Activated CD8-positive, alpha-beta memory T cell treated with anti-CD3 and anti-CD28 coated beads, Interleukin-2, amount 50 U/mL, for 24 hours (primary cell): ENCODE results near the gene PPP2R5E.

Source experiments
- DNase-seq: peaks from one replicate; pipeline ENCODE4 v3.0.0-alpha.2; 2020; ENCODE audit errors: extremely low read depth

The PPP2R5E gene

DNA sequence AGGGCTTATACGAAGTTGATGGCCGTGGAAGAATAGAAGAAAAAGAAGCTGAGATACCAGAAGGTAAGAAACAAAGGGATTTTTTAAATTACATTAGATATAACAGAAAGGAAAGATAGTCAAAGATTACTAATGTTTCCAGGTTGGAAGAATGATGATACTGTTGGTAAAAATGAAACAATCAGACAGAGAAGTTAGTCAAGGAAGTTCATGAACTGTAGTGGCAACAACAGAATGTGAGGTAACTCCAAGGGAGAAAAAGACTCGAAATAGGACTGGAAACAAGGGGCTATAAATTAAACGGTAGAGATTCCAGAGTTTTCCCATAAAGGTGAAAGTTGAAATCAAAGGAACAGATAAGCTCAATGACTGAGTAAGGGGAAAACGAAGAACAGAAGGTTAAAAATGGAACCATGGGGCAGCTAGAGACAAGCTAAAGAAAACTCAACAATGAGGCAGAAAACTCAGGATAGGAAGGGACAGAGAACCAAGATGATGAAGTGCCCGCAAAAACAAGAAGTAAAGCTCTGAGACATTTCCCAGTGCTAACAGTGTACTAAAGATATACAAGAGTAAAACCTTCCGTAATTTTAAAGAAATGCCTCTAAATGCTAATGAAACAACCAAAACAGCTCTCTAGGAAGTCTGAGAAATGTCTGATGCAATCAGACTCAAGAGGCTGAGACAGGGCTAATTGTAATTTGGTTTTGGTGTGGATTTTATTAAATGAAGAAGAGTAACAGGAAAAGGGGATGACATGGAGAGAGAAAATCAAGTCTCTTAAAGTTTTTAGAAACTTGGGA lies 70.0 kb downstream of the PPP2R5E start:
- DNase-seq = no peak

DNA sequence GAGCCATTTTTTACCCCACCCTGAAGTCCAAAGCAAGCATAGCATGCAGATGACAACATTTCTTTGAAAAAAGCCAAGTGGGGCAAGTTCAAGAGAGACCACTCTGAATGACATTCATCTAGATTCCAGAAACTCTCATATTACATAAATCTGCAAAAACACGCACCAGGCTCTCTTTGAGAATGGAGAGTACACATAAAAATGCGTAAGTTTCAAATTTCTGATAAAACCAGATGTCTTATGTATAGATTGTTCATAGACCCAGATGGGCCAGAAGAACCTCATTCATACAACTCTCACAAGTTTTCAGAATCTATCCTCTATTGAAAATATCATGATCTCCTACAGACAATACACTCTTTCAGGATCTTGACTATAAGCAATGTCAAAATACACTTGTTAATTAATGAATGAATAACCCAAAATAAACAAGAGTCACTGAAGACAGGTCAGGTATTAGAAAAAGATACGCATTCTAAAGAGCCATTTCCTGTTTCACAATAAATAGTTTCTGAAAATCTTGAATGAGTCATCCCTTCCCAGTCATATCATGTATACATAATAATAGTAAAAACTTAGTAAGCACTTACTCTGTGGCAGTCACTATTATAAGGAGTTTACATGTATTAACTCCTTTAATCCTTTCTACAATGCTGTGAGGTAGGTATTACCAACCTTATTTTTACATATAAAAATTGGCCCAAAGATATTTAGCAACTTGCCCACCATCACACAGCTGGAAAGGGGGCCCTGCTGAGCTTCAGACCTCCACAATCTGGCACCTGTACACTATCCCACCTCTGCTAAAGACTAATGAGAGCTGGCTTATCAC lies 72.0 kb downstream of the PPP2R5E start:
- DNase-seq = no peak

DNA sequence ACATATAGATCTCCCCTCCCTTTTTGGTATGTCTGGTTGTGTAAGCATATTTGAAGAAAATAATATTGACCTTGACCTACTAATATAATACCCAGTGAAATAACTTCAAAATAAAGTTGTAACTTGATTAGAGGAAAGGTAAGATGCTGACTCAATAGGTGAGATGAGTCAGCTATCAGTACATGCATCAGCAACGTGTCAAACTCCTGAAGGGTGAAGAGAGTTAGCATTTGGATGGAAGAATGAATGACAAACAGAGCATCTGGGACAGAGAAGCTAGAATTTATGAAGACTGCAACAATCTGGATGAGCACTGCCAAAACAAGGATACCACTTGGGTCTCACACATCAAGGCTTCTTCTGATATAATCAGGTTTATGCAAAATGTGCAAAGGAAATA lies 74.9 kb downstream of the PPP2R5E start:
- no peak for DNase-seq

DNA sequence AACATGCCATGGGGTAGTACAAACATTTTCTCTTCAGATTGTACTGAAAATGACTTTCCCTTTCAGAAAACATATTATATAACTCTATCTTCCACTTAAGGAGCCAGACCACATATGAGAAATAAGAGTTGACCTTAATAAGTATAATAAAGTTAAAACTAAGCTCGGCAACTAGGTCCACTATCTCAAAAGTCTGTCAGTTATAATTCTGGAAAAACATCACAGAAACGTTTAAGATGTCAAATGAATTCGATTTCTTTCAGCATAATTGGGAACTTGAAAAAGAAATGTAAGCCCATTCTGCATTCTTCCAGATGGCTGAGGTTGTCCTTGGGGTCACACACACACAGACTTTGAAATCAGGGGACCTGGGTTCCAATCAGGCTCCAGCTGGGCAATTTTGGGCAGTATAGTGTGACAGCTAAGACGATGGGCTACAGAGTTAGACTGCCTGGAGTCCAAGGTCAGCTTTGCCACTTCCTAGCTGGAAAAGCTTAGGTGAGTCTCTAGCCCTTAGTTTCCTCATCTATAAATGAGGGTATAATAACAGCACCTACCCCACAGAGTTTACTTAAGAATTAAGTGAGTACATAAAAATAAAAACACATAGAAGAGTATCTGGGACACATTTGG lies 75.6 kb downstream of the PPP2R5E start:
- DNase-seq = no peak

DNA sequence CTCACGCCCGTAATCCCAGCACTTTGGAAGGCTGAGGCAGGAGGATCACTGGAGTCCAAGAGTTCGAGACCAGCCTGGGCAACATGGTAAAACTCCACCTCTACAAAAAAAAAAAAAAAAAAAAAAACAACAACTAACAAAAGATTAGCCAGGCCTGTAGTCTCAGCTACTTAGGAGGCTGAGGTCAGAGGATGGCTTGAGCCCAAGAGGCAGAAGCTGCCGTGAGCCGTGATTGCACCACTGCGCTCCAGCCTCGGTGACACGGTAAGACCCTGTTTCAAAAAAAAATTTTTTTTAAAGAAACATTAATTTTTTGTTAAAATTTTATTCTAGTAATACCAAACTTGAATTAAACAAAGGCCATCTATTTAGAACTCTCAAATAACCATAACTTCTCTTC lies 77.8 kb downstream of the PPP2R5E start:
- DNase-seq = no peak

DNA sequence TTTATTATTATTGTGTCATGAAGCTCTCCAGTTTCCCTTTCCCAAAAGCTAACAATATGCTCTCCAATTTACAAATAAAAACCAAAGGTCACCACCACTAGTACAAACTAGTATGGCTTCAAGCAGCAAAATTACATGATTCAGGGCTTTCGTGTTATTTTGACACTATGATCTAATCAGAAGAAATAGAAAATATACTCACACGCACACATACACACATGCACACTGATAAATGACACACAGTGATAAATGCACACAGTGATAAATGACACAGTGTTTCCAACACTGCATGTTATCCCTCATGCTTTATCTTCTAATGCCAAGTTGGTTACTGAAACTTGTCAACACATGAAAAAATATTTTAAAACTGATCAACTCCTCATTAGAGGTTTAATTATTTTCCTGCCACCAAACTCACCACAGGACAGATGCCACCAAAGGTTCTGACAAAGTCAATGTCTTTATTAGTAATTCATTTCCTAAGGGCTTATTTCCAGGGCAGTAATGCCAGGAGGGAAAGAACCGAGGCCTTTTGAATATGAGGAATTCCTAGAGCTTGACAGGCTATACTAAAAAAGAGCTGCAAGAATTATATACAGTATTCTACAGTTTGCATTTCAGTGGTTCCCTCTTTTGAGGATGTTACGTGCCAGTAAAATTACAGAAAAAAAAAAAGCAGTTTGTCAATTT lies 82.4 kb downstream of the PPP2R5E start:
- DNase-seq = no peak

DNA sequence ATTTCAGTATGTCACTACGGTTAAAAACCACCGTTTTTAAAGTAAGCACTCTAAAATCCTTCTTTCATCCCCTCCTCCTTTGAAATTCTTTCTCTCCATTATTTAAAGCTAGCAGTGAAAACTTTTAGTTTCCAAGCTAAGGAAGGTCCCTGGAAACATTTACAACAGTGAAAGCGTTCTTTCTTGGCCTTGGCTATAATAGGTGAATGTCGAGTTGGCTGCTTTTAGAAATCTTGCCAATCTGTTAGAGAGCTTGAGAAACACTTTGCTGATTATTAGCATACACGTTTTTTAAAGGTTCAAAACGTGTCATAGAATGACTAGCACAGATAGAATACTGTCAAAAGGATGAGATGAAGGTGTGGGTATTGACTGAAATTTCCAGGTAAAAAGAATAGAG lies 83.4 kb downstream of the PPP2R5E start:
- no peak for DNase-seq

DNA sequence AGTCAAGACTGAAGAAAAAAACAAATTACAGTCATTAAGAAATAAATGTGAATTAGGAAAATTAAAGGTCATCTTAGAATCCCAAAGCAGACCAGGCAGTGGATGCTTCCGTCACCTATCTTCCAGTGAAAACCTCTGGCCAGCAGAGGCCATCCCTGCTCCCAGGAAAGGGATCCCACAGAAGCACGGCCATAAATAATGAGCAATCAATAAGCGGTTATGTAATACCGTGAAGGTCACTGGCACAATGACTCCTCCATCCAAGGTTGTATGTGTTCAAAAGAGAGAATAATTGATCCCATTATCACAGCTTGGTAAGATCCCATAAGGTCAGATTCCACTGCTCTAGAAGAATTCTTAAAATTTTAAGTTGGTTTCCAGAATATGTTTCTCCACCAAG lies 85.7 kb downstream of the PPP2R5E start:
- DNase-seq = no peak

DNA sequence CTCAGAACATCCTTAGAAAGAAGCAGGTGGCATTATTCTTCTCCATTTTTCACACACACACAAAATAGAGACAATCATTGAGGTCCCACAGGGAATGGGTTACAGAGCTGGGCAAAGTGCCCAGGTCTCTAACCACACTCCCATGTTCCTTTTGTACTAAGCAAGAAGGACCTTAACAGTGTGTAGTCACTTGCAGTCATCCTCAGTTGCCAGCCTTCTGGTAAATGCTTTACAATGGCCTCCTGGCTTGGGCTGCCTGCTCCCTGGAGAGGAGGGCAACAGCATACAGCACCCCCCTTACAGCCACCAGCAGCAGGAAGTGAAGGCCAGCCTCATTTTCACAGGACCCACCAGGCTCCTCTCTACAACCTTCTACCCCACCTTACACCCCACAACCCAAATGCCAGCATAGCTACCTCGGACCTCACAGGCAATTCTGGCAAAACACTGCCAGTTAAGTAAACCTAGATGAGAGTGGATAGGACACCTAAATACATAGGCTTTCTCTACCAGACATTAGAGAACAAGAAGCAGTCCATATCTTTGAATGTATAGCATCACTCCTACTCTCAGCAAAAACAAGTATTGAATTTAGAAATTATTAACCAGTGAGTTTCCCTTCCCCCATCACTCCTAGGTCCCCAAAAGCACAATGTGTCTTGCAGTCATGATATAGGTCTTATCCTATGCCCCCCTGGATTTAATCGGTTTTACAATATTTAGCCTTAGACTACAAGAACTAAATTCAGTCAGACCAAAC lies 88.1 kb downstream of the PPP2R5E start:
- no peak for DNase-seq

DNA sequence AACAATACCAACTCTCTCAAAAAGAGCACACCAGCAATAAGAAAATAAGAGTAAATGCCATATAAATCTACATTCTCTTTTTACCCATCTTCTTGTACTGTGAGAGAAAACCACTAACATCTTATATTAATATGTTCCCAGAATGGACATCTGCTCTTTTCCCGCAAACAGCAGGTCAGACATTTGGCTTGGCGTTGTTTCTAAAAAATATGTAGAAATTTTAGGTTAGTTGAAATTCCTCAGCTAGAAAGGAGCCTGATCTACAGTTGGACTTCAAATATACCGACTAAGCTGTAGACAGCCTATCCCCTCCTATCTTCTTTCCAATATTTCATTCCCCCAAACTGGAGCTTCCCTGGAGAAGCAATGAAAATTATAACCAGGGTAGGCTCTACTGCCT lies 88.7 kb downstream of the PPP2R5E start:
- DNase-seq = no peak

DNA sequence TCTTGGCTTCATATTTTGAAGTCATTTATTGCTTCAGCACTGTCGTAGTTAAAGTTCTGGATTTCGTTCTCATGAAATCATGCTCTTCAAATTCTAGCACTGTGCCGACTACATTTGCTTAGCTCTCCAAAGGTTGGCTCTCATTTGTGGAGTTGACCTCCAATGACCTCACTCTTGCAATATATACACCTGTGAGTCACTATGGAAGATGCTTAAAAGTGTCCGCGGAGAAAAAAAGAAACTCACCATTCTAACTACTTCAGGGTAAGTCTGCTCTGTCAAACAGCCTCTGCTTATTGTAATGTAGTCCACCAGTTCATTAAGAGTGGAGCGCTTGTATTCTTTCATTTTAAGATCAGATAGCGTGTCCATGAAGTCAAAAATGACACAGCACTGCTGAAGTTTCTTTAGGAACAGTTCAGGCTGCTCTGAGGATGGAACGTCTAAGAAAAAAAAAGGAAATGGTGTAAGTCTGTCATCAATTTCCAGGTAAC lies 89.7 kb downstream of the PPP2R5E start:
- DNase-seq = no peak

DNA sequence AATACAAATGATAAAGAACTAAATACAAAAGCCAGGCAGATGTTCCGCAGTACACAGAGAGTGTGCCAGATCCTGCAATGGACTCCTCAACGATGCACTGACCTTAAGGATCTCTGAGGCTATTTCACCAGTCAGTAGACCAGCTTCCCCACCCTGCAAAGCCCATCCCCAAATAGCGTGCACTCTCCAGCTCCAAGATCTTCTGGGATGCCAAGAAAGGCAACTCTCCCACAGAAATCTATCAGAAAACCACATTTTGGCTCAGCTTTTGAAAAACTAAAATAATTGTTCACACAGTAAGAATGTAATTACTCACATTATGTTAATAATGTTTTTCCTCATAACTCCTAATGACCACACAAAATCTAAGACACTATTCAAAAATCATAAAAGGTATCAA lies 90.4 kb downstream of the PPP2R5E start:
- no peak for DNase-seq

DNA sequence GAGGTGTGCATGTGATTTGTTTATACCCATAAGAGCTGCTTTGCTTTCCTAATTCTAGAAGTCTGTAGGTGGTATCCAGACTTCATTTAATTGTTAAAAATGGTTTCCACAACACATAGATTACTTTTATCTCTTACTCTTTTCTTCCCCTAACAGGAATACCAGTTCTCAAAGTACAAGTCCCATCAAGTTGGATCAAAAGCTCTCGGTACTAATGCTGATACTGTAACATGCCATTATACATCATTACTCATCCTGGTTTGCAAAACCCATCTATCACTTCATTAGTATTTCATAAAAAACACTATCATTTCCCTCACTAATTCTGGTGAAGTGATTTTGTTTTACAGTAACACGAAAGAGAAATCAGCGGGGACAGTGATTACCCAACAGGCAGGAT lies 94.3 kb downstream of the PPP2R5E start:
- no peak for DNase-seq

DNA sequence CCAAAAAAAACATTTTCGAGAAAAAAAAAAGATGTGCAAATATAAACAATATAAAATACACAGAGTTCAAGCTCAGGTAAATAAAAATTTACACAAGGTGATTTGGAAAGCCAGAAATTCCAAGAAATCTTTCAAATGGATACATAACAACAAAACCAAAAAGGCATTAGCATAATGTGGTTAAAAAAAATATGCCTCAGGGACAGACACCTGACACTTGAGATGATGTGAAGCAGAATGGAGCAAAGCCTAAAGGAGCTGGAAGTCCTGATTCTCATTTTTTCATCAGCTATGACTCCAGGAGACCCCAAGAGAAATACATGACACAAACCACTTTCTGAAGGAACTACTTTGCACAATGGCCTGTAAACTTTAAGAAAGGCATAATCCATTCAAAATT lies 98.6 kb downstream of the PPP2R5E start:
- no peak for DNase-seq

DNA sequence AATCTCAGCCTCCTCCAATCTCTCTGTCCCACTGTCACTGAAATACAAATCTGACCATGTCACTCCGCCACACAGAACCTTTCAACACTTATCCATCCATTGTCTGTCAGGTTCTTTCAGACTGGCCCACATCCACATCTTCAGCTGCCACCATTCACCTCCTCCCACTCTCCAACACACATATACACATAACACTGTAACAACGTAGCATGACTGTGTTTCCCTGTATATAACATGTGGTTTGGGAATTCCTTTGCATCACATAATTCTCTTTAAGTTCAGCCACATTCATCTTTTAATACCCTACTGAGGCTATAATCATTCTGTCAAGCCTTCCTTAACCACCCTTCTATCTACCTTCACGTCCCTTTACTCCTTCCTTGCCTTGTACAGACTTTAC lies 99.2 kb downstream of the PPP2R5E start:
- no peak for DNase-seq

DNA sequence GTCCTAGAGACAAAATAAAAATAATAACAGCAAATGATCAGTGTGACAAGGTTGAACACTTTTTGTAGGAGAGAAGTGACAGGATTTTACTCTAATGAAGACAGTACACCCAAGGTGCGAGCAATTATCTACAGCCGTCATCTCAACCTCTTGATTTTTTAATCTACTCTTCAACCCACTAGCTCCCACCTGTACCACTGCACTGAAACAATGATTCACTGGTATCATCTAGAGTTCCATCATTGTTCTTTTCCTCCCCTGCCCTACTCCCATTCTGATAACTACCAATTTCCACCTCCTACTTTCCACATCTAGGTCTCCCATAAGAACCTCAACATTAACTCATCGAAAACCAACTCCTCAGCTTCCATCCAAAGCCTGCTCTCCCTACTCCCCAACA lies 99.8 kb downstream of the PPP2R5E start:
- DNase-seq = no peak

DNA sequence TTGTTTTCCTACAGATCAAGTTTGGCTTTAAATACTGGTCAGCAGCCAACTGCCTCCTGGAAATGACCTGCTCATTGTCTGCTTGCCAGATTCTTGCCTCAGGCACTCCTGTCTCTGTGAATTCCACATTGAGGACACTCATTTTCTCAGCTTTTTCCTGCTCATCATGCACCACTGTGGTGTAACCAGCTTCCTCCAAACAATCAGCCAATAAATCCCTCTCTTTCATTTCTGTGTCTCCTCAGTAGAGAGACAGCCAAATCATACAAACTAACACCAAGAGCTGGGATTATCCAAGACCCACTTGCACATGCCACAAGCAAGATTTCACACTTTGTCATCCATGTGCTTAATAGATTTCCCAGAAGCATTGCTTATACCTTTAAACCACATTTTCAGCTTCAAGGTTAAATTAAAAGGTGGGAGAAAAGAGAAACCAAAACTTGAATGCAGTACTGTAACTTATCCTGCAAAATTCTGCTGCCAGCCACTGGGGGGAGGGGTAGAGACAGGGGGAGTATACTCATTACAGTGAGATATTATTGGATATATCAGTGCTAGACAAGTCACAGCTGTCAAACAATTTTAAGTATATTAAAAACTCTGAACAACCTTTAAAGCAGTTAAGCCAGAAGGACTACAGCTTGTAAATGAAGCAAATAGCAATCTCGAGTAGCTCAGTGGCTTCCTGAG lies 105.0 kb downstream of the PPP2R5E start:
- DNase-seq = no peak

DNA sequence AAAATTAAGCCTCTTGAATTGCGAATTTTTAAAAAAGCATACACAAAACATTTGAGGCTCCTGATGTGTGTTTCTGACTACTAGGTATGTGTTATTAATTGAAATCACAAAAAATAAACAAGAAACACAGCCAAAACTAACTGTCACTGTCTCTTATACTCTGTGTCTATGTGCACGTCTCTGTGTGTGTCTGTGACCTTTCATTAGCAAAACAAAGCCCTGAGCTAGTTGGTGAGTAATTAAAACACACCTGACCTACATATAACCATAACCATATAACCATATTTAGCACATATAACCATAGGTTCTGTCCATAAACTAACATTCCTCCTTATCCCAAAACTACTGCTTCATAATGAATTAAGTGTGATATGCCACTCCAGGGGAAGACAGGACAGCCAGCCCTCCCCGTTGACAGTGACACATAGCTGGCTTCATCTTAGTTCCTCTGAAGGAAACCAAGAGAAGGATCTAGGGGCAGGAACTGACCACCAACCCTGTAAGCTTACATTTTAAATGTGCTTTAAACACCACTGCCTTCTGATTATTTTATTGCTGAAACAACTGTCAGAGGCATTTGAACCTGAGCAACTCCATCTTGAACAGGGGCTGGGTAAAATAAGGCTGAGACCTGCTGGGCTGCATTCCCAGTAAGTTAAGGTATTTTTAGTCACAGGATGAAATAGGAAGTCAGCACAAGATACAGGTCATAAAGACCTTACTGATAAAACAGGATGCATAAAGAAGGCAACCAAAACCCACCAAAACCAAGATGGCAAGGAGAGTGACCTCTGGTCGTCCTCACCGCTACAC lies 106.7 kb downstream of the PPP2R5E start:
- no peak for DNase-seq

DNA sequence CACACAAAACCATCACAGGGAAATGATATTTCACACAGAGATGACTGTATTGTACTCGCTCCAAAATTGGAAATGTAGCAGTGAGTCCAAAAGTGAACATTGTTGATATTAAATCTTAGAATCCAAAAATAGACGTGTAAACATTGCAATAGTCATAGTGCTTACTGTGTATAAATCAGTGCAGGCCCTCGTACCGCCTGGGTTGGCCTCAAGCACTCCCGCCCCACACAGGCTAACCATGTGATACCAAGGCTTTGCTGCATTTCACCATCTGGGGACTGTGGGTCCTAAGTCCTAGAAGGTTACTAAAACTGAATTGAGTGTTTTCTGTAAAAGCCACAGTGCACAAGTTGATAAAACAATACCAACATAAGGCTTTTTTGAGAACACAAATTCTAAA lies 107.3 kb downstream of the PPP2R5E start:
- DNase-seq = no peak

DNA sequence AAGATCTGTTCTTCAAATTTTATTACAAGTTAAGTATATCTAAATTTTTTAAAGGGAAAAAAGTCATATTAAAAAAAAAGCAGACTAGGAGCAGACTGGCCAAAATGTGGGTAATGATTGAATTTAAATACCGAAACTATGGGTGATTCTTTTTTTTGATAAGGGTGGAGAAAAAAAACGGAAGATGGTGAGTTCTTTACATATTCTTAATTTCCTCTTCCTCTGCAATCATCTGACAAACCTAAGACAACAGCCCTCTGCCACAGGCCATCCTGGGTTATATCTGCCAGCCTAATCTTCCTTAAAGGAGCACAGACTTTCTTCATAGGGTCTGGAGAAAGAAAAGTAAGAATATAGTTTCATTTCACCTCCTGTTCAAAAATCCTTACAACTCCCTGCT lies 108.0 kb downstream of the PPP2R5E start:
- DNase-seq = no peak
